ENCODE measurements around the gene MYH14. TPM values are rescaled to one million over a fixed set of nuclear protein-coding genes. Genes with fewer than 3 reads are reported as not detected.

Gene MYH14
- total and polyA plus RNA-seq, 9 of the 15 experiments (the other 6 are each of a cell fraction or from before 2014, with no cell fraction given): 0.04 to 0.86 (median 0.19) TPM; not detected in 2

- ATAC-seq (no peak), DNase-seq (ENCODE audit: extremely low read depth in 1 of 4, low spot score in 3 of 4) (no peak), FAIRE-seq (no peak)
- no TSS peak for BruUV-seq (replicated peaks)
- no peaks in the 10 kb centered on the region for H3K36me3 ChIP-seq (ENCODE audit: control insufficient read depth, insufficient read depth, low read length)
- no peak overlapping the region for H2AFZ ChIP-seq (ENCODE audit: low read depth, low read length)
- no peak overlapping the region for H3K4me2 ChIP-seq (ENCODE audit: insufficient read depth, low read length)
- TF ChIP-seq HDAC2 (IDR thresholded peaks at IDR 0.05): no peak
- no peak for TF ChIP-seq TSC22D4 (tag; IDR thresholded peaks at IDR 0.05)
- TF ChIP-seq MTF1 (CRISPR knock-in tag; IDR thresholded peaks at IDR 0.05; ENCODE audit: borderline replicate concordance): no peak
- no peak for TF ChIP-seq KDM2B (CRISPR knock-in tag; IDR thresholded peaks at IDR 0.05)
- no peak for TF ChIP-seq MTA3 (IDR thresholded peaks at IDR 0.05; ENCODE audit: borderline replicate concordance)
- TF ChIP-seq CREM (IDR thresholded peaks at IDR 0.05; ENCODE audit: low read depth): no peak
- TF ChIP-seq SMAD2 (IDR thresholded peaks at IDR 0.05; ENCODE audit: low read depth, low read length): no peak
- TF ChIP-seq CEBPG (CRISPR knock-in tag; IDR thresholded peaks at IDR 0.05): no peak
- TF ChIP-seq CEBPG (tag; conservative IDR thresholded peaks at IDR 0.05 in 1 of 2, IDR thresholded peaks at IDR 0.05 in 1 of 2): no peak
- TF ChIP-seq MAX (CRISPR knock-in tag; IDR thresholded peaks at IDR 0.05): no peak
- no peak for TF ChIP-seq WHSC1 (IDR thresholded peaks at IDR 0.05; ENCODE audit: low read length)
- no peak for TF ChIP-seq ZNF197 (CRISPR knock-in tag; IDR thresholded peaks at IDR 0.05; ENCODE audit: low read depth)
- no peak for TF ChIP-seq ZNF133 (CRISPR knock-in tag; IDR thresholded peaks at IDR 0.05)
- no peak for TF ChIP-seq ZNF263 (CRISPR knock-in tag; IDR thresholded peaks at IDR 0.05; ENCODE audit: borderline replicate concordance)
- TF ChIP-seq FOXA1 (IDR thresholded peaks at IDR 0.05; ENCODE audit: borderline replicate concordance): no peak
- no peak for TF ChIP-seq HINFP (tag; conservative IDR thresholded peaks at IDR 0.05; ENCODE audit: low read depth)
- no peak for TF ChIP-seq FOXJ2 (tag; IDR thresholded peaks at IDR 0.05)
- TF ChIP-seq ZNF24 (IDR thresholded peaks at IDR 0.05): no peak
- TF ChIP-seq ETV1 (tag; conservative IDR thresholded peaks at IDR 0.05; ENCODE audit: low read depth): no peak
- no peak for TF ChIP-seq HNRNPK (IDR thresholded peaks at IDR 0.05; ENCODE audit: low read depth, low read length, poor library complexity, severe bottlenecking)
- TF ChIP-seq ZNF239 (CRISPR knock-in tag; IDR thresholded peaks at IDR 0.05): no peak
- H3K27me3 ChIP-seq (ENCODE audit: control insufficient read depth in 2 of 2, insufficient read depth in 2 of 2, low read length in 2 of 2): peaks cover 4 to 8% of the 10 kb centered on the region in 2 experiments; a peak in 1 of 5 replicates
- H3K79me2 ChIP-seq (ENCODE audit: control insufficient read depth, insufficient read depth, low read length): no peaks in the 10 kb centered on the region
- in situ Hi-C loops (cut with MboI): no loop called here
- CTCF ChIA-PET (ENCODE audit: low intra/inter-chr PET ratio): no interaction called here
- no peaks in the 10 kb centered on the region for H3K9me1 ChIP-seq (ENCODE audit: control insufficient read depth, insufficient read depth, low read length)
- no peak overlapping the region for H3K4me3 ChIP-seq
- H3K4me1 ChIP-seq (replicated peaks in 1 of 2; ENCODE audit: control insufficient read depth in 2 of 2, insufficient read depth in 2 of 2, low read length in 2 of 2): peaks cover 0 to 24% of the 10 kb centered on the region in 2 experiments; a peak in 2 of 5 replicates
- H4K20me1 ChIP-seq (replicated peaks; ENCODE audit: control insufficient read depth, insufficient read depth, low read length): no peaks in the 10 kb centered on the region; the same call in 1 of the 2 replicates
- H3K9me3 ChIP-seq (replicated peaks; ENCODE audit: control insufficient read depth, insufficient read depth, low read depth, low read length): no peaks in the 10 kb centered on the region
- intact Hi-C loops (cut with micrococcal nuclease): no loop called here
- no peak overlapping the region for H3K27ac ChIP-seq (ENCODE audit: extremely low read depth, low read depth, low read length)
- POLR2A ChIA-PET: no interaction called here
- 0% methylated on average over 1 of the region's 6 CpGs for WGBS (ENCODE audit: insufficient coverage, low coverage, missing lambda C conversion rate)
- peak overlapping the region in 1 of 2 experiments; percentile 61; a peak in 1 of 4 replicates for H3K9ac ChIP-seq (ENCODE audit: insufficient read depth in 1 of 2, low read depth in 2 of 2, low read length in 2 of 2)
Observed at GRCh38 chr19:50206191-50206590, 2.8 kb downstream of the MYH14 start.

All from K562 (cell line).